Keratinocyte (primary cell): Measurements from ENCODE around the gene TAS2R5. TPM values are rescaled to one million over a fixed set of nuclear protein-coding genes. Genes with fewer than 3 reads are reported as not detected.

Experiments used
- DNase-seq: peaks from one replicate; pipeline ENCODE4 v3.0.0-alpha.2; 2011; ENCODE audit warnings: low read depth, missing footprints, low spot score
- FAIRE-seq: peaks from 2 replicates; lab custom pipeline; 2011; peaks lifted over from hg19 to GRCh38; lab: Jason Lieb, UNC
- H2AFZ ChIP-seq: 2 replicates; pipeline ENCODE4 v1.6.0; 2012; ENCODE audit warnings: low read length, control low read depth, inconsistent platforms; ENCODE audit not compliant: control insufficient read depth
- H3K27ac ChIP-seq: 2 replicates; pipeline ENCODE4 v1.5.1; 2011; ENCODE audit warnings: low read length; ENCODE audit not compliant: control insufficient read depth, insufficient read depth
- H3K27me3 ChIP-seq: 3 replicates; pipeline ENCODE4 v1.6.0; 2011; ENCODE audit warnings: low read length; ENCODE audit not compliant: control insufficient read depth, insufficient read depth; ENCODE audit errors: extremely low read depth
- H3K36me3 ChIP-seq, 2 experiments: 2 replicates in 1 of 2; 3 replicates in 1 of 2; pipeline ENCODE4 v1.5.1; 2011; ENCODE audit warnings: low read length in 2 of 2, mild to moderate bottlenecking in 1 of 2; ENCODE audit not compliant: control insufficient read depth in 2 of 2, insufficient read depth in 2 of 2; ENCODE audit errors: extremely low read depth in 1 of 2
- H3K4me1 ChIP-seq: 3 replicates; pipeline ENCODE4 v1.5.1; 2011; ENCODE audit warnings: low read length; ENCODE audit not compliant: control insufficient read depth, insufficient read depth; ENCODE audit errors: extremely low read depth
- H3K4me2 ChIP-seq: 3 replicates; pipeline ENCODE4 v1.6.0; 2011; ENCODE audit warnings: low read depth, low read length; ENCODE audit not compliant: control insufficient read depth, insufficient read depth; ENCODE audit errors: extremely low read depth
- H3K4me3 ChIP-seq, 3 experiments: fragments of 200-600 bp in 1 of 3; sonication (generic) in 1 of 3; 2 replicates in 2 of 3; 3 replicates in 1 of 3; pipeline ENCODE4 v1.5.1; 2011 to 2016; ENCODE audit warnings: low read length in 3 of 3, mild to moderate bottlenecking in 3 of 3, control low read depth in 2 of 3, inconsistent platforms in 1 of 3, low read depth in 1 of 3, mixed read lengths in 1 of 3, mixed run types in 1 of 3, moderate library complexity in 1 of 3; ENCODE audit not compliant: control insufficient read depth in 2 of 3, insufficient read depth in 2 of 3; ENCODE audit errors: extremely low read depth in 1 of 3
- H3K79me2 ChIP-seq: 2 replicates; pipeline ENCODE4 v1.6.0; 2012; ENCODE audit warnings: low read length; ENCODE audit not compliant: control insufficient read depth, insufficient read depth
- H3K9ac ChIP-seq: 3 replicates; pipeline ENCODE4 v1.6.0; 2011; ENCODE audit warnings: low read length; ENCODE audit not compliant: control insufficient read depth, insufficient read depth; ENCODE audit errors: extremely low read depth
- H3K9me1 ChIP-seq: 3 replicates; pipeline ENCODE4 v1.6.0; 2011; ENCODE audit warnings: low read length; ENCODE audit not compliant: control insufficient read depth, insufficient read depth; ENCODE audit errors: extremely low read depth
- H3K9me3 ChIP-seq: 2 replicates; pipeline ENCODE4 v1.5.1; 2012; ENCODE audit warnings: low read depth, low read length; ENCODE audit not compliant: control insufficient read depth
- H4K20me1 ChIP-seq: 3 replicates; pipeline ENCODE4 v1.6.0; 2011; ENCODE audit warnings: low read length; ENCODE audit not compliant: control insufficient read depth, insufficient read depth; ENCODE audit errors: extremely low read depth
- EZH2 ChIP-seq: IDR thresholded peaks from one replicate; pipeline ENCODE4 v1.6.1; 2012; ENCODE audit warnings: inconsistent platforms, mild to moderate bottlenecking, low read length, moderate library complexity
- dilution Hi-C: fragments of 300-500 bp; cut with MboI; formaldehyde crosslinking; loops from one replicate; pipeline ENCODE4 v1.7.0; 2020; ENCODE audit warnings: low sequenced_read_pairs; ENCODE audit not compliant: extremely low pct_ligation_motif_present
- polyA plus RNA-seq, 5 experiments: library from polyadenylated mRNA; depleted of rRNA in 3 of 5; stranded (reverse) in 3 of 5; stranded (forward) in 1 of 5; unstranded in 1 of 5; fragments of >200 nt; gene quantifications; 1 replicate in 1 of 5; 2 replicates in 3 of 5; 3 replicates in 1 of 5; pipeline versions ENCODE4 v1.2.1 to v1.2.3, GENCODE V29; 2011 to 2012; ENCODE audit warnings: missing spikeins in 2 of 5, low read depth in 1 of 5, low replicate concordance in 1 of 5
- TF ChIP-seq, protein P1 (sequence below), 3 experiments: IDR thresholded peaks in 1 of 3; conservative IDR thresholded peaks in 1 of 3; optimal IDR thresholded peaks in 1 of 3; 2 replicates in 2 of 3; 3 replicates in 1 of 3; pipeline versions ENCODE3 to v1.5.1; 2011; ENCODE audit warnings: low read length in 3 of 3, mild to moderate bottlenecking in 3 of 3, moderate library complexity in 2 of 3, control low read depth in 1 of 3, inconsistent platforms in 1 of 3; ENCODE audit not compliant: insufficient read depth in 2 of 3; ENCODE audit errors: extremely low read depth in 1 of 3

TAS2R5 gene
- polyA plus RNA-seq, 1 donor (not counting 4 experiments of a cell fraction or from before 2014, with no cell fraction given): 2.0 TPM

- Histone ChIP-seq H3K4me3 (no peak overlapping the region), H3K4me2 (no peak overlapping the region), H3K9me1 (no peaks in the 10 kb centered on the region), H3K79me2 (no peaks in the 10 kb centered on the region), H2AFZ (no peak overlapping the region), H3K9me3 (no peaks in the 10 kb centered on the region), H3K4me1 (no peaks in the 10 kb centered on the region), H3K36me3 (no peaks in the 10 kb centered on the region), H3K9ac (no peak overlapping the region), H4K20me1 (no peaks in the 10 kb centered on the region), H3K27me3 (no peaks in the 10 kb centered on the region), H3K27ac (no peak overlapping the region)
- dilution Hi-C loops: no loop called here
- TF ChIP-seq EZH2: no peak
- TF ChIP-seq, protein P1, sequence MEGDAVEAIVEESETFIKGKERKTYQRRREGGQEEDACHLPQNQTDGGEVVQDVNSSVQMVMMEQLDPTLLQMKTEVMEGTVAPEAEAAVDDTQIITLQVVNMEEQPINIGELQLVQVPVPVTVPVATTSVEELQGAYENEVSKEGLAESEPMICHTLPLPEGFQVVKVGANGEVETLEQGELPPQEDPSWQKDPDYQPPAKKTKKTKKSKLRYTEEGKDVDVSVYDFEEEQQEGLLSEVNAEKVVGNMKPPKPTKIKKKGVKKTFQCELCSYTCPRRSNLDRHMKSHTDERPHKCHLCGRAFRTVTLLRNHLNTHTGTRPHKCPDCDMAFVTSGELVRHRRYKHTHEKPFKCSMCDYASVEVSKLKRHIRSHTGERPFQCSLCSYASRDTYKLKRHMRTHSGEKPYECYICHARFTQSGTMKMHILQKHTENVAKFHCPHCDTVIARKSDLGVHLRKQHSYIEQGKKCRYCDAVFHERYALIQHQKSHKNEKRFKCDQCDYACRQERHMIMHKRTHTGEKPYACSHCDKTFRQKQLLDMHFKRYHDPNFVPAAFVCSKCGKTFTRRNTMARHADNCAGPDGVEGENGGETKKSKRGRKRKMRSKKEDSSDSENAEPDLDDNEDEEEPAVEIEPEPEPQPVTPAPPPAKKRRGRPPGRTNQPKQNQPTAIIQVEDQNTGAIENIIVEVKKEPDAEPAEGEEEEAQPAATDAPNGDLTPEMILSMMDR (optimal IDR thresholded peaks at IDR 0.05 in 1 of 3, IDR thresholded peaks at IDR 0.05 in 1 of 3, conservative IDR thresholded peaks at IDR 0.05 in 1 of 3; ENCODE audit: extremely low read depth in 1 of 3, insufficient read depth in 2 of 3, low read length in 3 of 3): no peak
- no peak for DNase-seq
- no peak for FAIRE-seq
Measured at GRCh38 chr7:141839256-141839655, 49.2 kb downstream of the TAS2R5 start.

- dilution Hi-C loops: no loop called here
- Histone ChIP-seq H3K4me2 (no peak overlapping the region), H3K4me3 (no peak overlapping the region), H3K9ac (no peak overlapping the region), H3K27ac (no peak overlapping the region), H4K20me1 (no peaks in the 10 kb centered on the region), H2AFZ (no peak overlapping the region), H3K79me2 (no peaks in the 10 kb centered on the region), H3K9me1 (no peaks in the 10 kb centered on the region), H3K27me3 (no peaks in the 10 kb centered on the region), H3K9me3 (no peaks in the 10 kb centered on the region), H3K36me3 (no peaks in the 10 kb centered on the region), H3K4me1 (no peaks in the 10 kb centered on the region)
- TF ChIP-seq EZH2: no peak
- TF ChIP-seq, protein P1 (optimal IDR thresholded peaks at IDR 0.05 in 1 of 3, IDR thresholded peaks at IDR 0.05 in 1 of 3, conservative IDR thresholded peaks at IDR 0.05 in 1 of 3; ENCODE audit: extremely low read depth in 1 of 3, insufficient read depth in 2 of 3, low read length in 3 of 3): no peak
- DNase-seq: no peak
- FAIRE-seq: no peak
Measured at GRCh38 chr7:141840708-141841107, 50.7 kb downstream of the TAS2R5 start.

Other genes with a start within 250 kb of the TAS2R5 start
- 30.9 to 40.0 TPM (median 36.6 TPM) in 3 replicates for gene AGK, start 238.8 kb upstream of the TAS2R5 start, polyA plus RNA-seq
- 3.3 to 5.4 TPM (median 4.7 TPM) in 3 replicates for gene DENND11, start 88.1 kb upstream of the TAS2R5 start, polyA plus RNA-seq
- gene WEE2, start 81.9 kb upstream of the TAS2R5 start, polyA plus RNA-seq: not detected in 3 replicates
- gene SSBP1, start 51.9 kb upstream of the TAS2R5 start, polyA plus RNA-seq: 127 to 244 TPM (median 230 TPM) in 3 replicates
- 0.07 to 0.59 TPM (median 0.51 TPM) in 3 replicates for gene TAS2R3, start 26.1 kb upstream of the TAS2R5 start, polyA plus RNA-seq
- 0.24 to 0.73 TPM (median 0.68 TPM) in 3 replicates for gene TAS2R4, start 13.5 kb upstream of the TAS2R5 start, polyA plus RNA-seq
- gene PRSS37, start 51.3 kb downstream of the TAS2R5 start, polyA plus RNA-seq: not detected in 3 replicates
- not detected in 3 replicates for gene OR9A4, start 126.2 kb downstream of the TAS2R5 start, polyA plus RNA-seq
- 0.05 to 0.08 TPM (median 0.07 TPM) in 3 replicates for gene CLEC5A, start 156.8 kb downstream of the TAS2R5 start, polyA plus RNA-seq
- gene TAS2R38, start 183.6 kb downstream of the TAS2R5 start, polyA plus RNA-seq: not detected in 3 replicates
- gene MGAM, start 205.7 kb downstream of the TAS2R5 start, polyA plus RNA-seq: 0.19 to 1.5 TPM (median 0.31 TPM) in 3 replicates